Mucosa of rectum (tissue), 2 donors: ENCODE results near the gene GPR132.
"Not testable (repeated sequence)": the region's sequence is repeated elsewhere in the genome, so short reads cannot be mapped to it uniquely, and the experiment has no call there.

Source experiments
- H3K27ac ChIP-seq, 2 donors: one replicate each; pipeline ENCODE4 v1.7.0; 2013; ENCODE audit warnings: inconsistent platforms in 2 of 2, low read depth in 2 of 2, low read length in 2 of 2
- H3K27me3 ChIP-seq, 2 donors: one replicate each; pipeline ENCODE4 v1.7.0; 2013; ENCODE audit warnings: low read length in 2 of 2; ENCODE audit not compliant: control insufficient read depth in 2 of 2, insufficient read depth in 2 of 2
- H3K36me3 ChIP-seq, 2 donors: one replicate each; pipeline ENCODE4 v1.7.0; 2013; ENCODE audit warnings: low read length in 2 of 2; ENCODE audit not compliant: control insufficient read depth in 2 of 2, insufficient read depth in 2 of 2
- H3K4me1 ChIP-seq, 2 donors: one replicate each; pipeline ENCODE4 v1.7.0; 2013; ENCODE audit warnings: low read length in 2 of 2, mild to moderate bottlenecking in 1 of 2; ENCODE audit not compliant: control insufficient read depth in 2 of 2, insufficient read depth in 2 of 2
- H3K4me3 ChIP-seq, 2 donors: one replicate each; pipeline ENCODE4 v1.7.0; 2013; ENCODE audit warnings: low read length in 2 of 2
- H3K9ac ChIP-seq, 2 donors: one replicate each; pipeline ENCODE4 v1.7.0; 2013; ENCODE audit warnings: low read length in 2 of 2, low read depth in 1 of 2, mild to moderate bottlenecking in 1 of 2
- H3K9me3 ChIP-seq, 2 donors: one replicate each; pipeline ENCODE4 v1.7.0; 2013; ENCODE audit warnings: low read length in 2 of 2; ENCODE audit not compliant: control insufficient read depth in 2 of 2
- donor health status: healthy.
- donor health status: Normal muscosa, but diverticular disease.

GPR132 gene

DNA sequence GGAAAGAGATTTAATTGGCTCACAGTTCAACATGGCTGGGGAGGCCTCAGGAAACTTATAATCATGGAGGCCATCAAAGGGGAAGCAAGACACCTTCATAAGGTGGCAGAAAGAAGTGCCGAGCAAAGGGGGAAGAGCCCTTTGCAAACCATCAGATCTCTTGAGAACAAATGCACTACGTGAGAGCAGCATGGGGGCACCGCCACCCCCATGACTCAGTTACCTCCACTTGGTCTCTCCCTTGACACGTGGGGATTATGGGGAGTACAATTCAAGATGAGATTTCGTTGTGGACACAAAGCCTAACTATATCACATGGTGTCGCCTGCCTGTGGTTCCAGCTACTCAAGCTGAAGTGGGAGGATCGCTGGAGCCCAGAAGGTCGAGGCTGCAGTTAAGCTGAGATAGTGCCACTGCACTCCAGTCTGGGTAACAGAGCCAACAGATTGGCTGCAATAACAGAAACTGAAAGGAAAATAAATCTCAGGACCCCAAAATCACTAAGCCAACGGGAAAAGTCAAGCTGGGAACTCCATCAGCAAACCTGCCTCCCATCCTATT lies 34.3 kb downstream of the GPR132 start:
- Histone ChIP-seq H3K9ac (no peak overlapping the region), H3K36me3 (no peaks in the 10 kb centered on the region), H3K4me3 (no peak overlapping the region), H3K4me1 (peaks cover 0 to 4% of the 10 kb centered on the region in 2 donors), H3K27ac (no peak overlapping the region), H3K27me3 (no peaks in the 10 kb centered on the region), H3K9me3 (no peaks in the 10 kb centered on the region)

- Histone ChIP-seq H3K4me1 (peaks cover 0 to 4% of the 10 kb centered on the region in 2 donors), H3K4me3 (no peak overlapping the region), H3K27me3 (no peaks in the 10 kb centered on the region), H3K27ac (no peak overlapping the region), H3K36me3 (no peaks in the 10 kb centered on the region), H3K9ac (no peak overlapping the region), H3K9me3 (no peaks in the 10 kb centered on the region)
Observed at GRCh38 chr14:105030194-105030593, 35.0 kb downstream of the GPR132 start.

DNA sequence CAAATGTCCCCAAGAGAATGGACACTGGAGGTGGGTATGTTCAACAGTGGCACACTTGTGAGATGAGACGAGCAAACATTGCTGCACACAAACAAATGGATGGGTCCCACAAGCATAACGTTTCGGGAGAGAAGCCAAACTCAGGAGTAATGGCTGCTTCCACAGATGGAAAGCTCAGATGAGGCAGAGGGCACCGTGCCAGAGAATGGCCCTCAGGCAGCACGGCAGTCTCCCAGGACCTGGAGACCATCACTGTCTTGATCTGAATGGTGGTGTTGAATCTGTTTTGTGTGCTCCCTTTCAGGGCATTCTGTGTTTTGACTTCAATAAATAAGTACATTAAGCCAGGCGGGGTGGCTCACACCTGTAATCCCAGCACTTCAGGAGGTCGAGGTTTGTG lies 35.8 kb downstream of the GPR132 start:
- Histone ChIP-seq H3K9ac (no peak overlapping the region), H3K27ac (no peak overlapping the region), H3K4me1 (peaks cover 0 to 4% of the 10 kb centered on the region in 2 donors), H3K9me3 (no peaks in the 10 kb centered on the region), H3K27me3 (no peaks in the 10 kb centered on the region), H3K4me3 (no peak overlapping the region), H3K36me3 (no peaks in the 10 kb centered on the region)

- H3K4me1 ChIP-seq, result no peaks in the 10 kb centered on the region
- H3K27ac ChIP-seq, result no peak overlapping the region
- no peak overlapping the region for H3K4me3 ChIP-seq
- no peaks in the 10 kb centered on the region for H3K36me3 ChIP-seq
- no peaks in the 10 kb centered on the region for H3K9me3 ChIP-seq
- H3K9ac ChIP-seq, result no peak overlapping the region
- H3K27me3 ChIP-seq, result no peaks in the 10 kb centered on the region
Observed at GRCh38 chr14:105028251-105028927, 36.8 kb downstream of the GPR132 start.

DNA sequence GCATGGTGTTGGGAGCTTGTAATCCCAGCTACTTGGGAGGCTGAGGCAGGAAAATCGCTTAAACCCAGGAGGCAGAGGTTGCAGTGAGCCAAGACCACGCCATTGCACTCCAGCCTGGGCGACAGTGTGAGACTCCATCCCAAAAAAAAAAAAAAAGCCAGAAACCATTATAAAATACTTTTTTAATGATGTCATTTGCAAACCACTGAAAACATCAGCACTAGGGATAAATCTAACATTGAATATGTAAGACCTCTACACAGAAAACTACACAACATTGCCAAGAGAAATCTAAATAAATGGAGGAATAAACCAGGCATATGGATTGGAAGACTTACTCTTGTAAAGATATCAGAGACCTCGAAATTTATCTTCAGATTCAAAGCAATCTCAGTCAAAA lies 37.5 kb downstream of the GPR132 start:
- not testable (repeated sequence) for H3K27me3 ChIP-seq, H3K4me3 ChIP-seq, H3K4me1 ChIP-seq, H3K9me3 ChIP-seq, H3K36me3 ChIP-seq, H3K9ac ChIP-seq, H3K27ac ChIP-seq

GRCh38 chr14:105026802-105027563 lies 38.2 kb downstream of the GPR132 start:
- Histone ChIP-seq H3K36me3 (no peaks in the 10 kb centered on the region), H3K9ac (no peak overlapping the region), H3K27ac (no peak overlapping the region), H3K4me3 (no peak overlapping the region), H3K9me3 (no peaks in the 10 kb centered on the region), H3K4me1 (peaks cover under 1 to 3% of the 10 kb centered on the region in 2 donors), H3K27me3 (no peaks in the 10 kb centered on the region)

- Histone ChIP-seq H3K9ac (no peak overlapping the region), H3K9me3 (no peaks in the 10 kb centered on the region), H3K36me3 (no peaks in the 10 kb centered on the region), H3K27ac (no peak overlapping the region), H3K4me3 (no peak overlapping the region), H3K27me3 (no peaks in the 10 kb centered on the region), H3K4me1 (peaks cover 7 to 10% of the 10 kb centered on the region in 2 donors)
Observed at GRCh38 chr14:105026033-105026785, 39.0 kb downstream of the GPR132 start.

DNA sequence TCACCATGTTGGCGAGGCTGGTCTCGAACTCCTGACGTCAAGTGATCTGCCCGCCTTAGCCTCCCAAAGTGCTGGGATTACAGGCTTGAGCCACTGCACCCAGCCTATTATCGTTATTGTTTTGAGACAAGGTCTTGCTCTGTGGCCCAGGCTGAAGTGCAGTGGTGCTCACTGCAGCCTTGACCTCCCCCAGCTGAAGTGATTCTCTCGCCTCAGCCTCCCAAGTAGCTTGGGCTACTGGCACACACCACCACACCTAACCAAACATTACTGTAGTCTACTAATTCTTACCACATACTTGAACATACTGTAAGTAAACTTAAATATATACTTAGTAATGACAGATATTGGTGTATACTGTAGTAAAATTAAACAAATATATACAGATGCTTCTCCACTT lies 39.8 kb downstream of the GPR132 start:
- Histone ChIP-seq H3K9ac (no peak overlapping the region), H3K9me3 (no peaks in the 10 kb centered on the region), H3K27me3 (no peaks in the 10 kb centered on the region), H3K36me3 (no peaks in the 10 kb centered on the region), H3K4me3 (no peak overlapping the region), H3K4me1 (peaks cover 7 to 10% of the 10 kb centered on the region in 2 donors), H3K27ac (no peak overlapping the region)

GRCh38 chr14:105023791-105024480 lies 41.3 kb downstream of the GPR132 start:
- no peaks in the 10 kb centered on the region for H3K36me3 ChIP-seq
- H3K27ac ChIP-seq, result no peak overlapping the region
- no peaks in the 10 kb centered on the region for H3K27me3 ChIP-seq
- no peaks in the 10 kb centered on the region for H3K9me3 ChIP-seq
- H3K4me1 ChIP-seq, result peaks cover 19 to 24% of the 10 kb centered on the region in 2 donors
- no peak overlapping the region for H3K4me3 ChIP-seq
- no peak overlapping the region for H3K9ac ChIP-seq
